HL-60/S4 treated with retinoic acid at 250 ng/mL for 4 days and 3 days (cell line): ENCODE data around the gene HAO1.

ENCODE experiments used
- in situ Hi-C: fragments of 300-500 bp; cut with MboI; formaldehyde crosslinking; loops from 2 replicates; pipeline ENCODE4 v1.7.0; 2022; ENCODE audit warnings: low sequenced_read_pairs

The HAO1 gene

DNA sequence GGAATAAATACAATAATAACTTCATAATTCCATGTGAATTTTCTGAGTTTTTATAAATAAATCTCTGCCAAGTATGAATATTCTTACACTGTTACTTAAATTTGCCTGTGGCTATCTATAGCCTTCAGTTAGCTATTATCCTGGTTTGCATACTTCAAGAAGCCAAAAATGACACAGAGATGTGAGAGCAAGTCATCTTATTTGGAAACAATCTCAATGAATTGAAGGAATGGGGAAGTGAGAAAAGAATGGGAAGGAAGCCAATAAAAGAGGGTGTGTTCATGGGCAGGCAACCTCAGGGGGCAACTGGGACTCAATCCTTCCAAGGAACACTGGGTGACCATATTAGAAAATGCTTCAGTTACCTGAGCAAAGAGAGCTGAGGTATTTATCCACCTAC lies 9.9 kb downstream of the HAO1 start:
- in situ Hi-C loops, result no loop called here

DNA sequence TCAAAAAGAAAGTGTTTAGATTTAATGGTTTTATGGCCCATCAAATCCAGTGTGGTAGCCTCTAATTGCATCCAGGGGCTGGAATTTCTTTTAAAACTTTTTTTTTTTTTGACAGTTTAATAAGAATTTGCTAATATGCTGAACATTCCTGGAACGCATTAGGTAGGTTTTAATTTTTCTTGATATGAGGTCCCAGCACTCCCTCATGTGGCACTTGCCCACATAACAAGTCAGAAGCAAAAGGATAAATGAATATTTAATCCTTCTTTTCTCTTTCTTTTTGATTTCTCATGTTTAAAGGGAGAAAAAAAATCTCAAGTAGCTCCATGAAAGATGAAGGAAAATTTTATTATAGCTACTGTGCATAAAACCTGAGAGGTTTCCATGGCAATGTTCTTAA lies 13.5 kb downstream of the HAO1 start:
- in situ Hi-C loops, result no loop called here

DNA sequence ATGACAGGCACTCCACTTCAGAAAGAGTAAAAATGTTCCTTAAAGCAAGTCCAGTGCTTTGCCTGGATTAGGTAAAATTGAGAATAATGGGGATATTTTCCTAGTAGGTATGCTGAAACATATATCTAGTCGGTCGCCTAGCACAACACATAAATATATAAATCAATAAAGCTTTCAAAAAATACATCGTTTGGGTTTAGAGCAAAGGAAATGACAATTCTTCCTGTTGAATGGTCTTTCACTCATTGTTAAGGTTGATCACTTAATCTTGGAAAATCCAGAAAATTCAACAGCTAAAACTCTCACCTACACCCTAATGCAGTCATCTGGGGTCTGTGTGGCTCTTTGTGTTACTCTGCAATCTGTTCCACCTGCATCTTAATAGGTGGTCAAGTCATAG lies 13.9 kb downstream of the HAO1 start:
- in situ Hi-C loops, result no loop called here

DNA sequence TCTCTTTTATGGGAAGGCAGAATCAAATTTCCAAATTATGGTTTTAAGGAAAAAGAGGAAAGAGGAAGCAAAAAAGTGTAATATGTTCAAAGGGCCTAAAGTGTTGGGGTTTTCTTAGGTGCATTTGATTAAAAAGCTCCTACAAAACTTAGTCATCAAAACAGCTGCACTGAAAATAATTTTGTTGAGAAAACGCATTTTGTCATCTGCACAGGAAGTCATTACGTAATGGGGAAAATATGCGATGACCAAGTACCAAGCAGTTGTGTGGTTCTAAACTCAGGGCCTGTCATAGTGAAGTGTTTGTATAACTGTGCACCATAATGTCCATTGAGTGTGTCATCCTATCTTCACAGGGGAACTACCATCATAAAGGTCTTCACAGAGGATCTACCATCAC lies 15.6 kb downstream of the HAO1 start:
- in situ Hi-C loops, result no loop called here

DNA sequence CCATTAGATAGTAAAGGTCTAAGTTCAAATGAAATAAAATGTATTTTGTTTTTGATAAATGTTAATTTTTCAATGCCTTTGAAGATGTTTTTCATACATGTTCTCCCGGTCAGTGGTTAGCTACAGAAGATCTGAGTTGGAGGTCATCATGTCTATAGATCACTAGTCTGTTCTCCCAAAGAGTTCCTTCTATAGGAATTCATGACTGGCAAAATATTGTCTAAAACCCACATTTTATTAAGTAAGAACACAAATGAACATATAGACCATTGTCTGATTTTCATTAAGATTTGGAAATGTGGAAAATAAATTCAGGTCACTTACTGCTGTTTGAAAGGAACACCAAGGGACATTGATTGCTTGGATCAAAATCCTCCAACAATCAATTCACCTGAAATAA lies 23.6 kb downstream of the HAO1 start:
- in situ Hi-C loops, result no loop called here

DNA sequence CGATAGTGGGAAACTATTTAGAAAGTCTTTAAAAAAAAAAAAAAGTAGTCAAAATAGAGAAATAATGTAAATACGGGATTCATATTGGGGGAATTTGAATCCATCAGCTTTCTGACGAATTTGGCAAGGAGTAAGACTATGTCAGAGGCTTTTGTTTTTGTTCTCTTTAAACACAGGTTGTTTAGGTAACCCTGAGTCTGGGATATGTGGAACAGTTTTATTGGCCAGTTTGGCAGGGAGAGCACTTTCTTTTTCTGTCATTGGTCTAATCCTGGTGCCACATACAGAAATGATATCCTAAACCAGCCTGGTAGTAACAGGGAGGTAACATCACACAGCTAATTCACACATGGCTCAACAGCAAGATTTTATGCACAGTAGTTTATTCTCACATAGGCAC lies 27.7 kb downstream of the HAO1 start:
- in situ Hi-C loops, result no loop called here

DNA sequence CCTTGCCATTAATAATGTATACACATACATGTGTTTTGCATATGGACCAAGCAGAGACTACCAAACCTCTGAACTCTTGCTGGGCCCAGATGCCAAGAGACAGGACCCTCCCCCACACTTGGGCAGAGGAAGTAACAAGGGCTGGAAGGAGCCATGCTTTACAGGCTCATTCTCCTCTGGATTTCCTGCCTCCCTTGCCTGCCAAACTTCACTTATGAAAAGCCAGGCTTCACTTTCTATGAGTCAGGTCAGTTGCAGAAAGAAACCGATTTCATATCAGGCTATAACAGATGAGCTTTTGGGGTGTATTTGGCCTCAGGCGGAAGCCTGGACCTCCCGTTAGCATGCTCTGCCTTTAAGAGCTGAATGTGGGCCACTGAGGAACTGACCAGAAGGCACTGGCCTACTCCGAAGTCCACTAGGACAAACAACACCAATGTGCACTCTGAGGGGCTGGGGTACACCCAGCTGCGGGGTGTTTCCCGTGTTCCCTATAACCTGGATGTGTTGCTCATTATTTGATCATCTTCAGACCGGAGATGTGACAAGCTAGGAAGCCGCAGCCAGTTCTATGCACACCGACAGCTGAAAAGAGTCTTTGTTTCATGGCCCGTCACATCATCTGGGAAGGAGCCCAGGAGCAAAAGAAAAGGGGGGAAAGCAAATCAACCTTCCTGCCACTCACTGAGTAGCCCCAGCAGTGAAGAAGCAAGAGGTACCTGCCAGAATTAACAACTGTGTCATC lies 28.5 kb downstream of the HAO1 start:
- in situ Hi-C loops, result no loop called here

DNA sequence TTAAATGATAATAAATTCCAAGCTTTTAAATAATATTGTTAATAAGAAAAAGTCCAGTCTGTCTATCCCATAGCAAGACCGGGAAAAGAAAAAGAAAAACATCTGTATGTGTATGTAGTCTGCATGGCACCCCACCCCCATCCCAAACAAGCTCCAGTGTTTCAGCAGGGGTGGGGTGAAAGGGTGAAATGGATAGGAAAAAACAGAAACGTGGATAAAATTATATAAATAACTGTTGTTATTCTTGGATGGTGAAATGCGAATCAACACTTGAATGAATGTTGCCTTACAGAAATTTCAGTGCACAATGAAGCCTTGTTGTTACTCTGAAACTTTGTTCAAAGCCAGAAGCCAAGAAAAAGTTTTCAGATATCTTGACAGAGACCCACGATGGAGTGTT lies 31.4 kb downstream of the HAO1 start:
- in situ Hi-C loops, result no loop called here

DNA sequence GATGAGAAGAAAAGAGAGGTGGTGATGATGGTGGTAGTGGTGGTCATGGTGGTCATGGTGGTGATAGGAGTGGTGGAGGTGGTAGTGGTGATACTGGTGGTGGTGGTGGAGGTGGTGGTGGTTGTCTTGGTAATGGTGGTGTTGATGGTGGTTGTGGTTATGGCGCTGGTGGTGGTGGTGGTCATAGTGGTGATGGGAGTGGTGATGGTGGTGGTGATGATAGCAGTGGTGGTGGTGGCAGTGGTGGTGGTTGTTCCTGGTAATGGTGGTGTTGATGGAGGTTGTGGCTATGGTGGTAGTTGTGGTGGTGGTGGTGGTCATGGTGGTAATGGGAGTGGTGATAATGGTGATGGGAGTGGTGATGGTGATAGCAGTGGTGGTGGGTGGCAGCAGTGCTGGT lies 36.8 kb downstream of the HAO1 start:
- in situ Hi-C loops, result no loop called here

DNA sequence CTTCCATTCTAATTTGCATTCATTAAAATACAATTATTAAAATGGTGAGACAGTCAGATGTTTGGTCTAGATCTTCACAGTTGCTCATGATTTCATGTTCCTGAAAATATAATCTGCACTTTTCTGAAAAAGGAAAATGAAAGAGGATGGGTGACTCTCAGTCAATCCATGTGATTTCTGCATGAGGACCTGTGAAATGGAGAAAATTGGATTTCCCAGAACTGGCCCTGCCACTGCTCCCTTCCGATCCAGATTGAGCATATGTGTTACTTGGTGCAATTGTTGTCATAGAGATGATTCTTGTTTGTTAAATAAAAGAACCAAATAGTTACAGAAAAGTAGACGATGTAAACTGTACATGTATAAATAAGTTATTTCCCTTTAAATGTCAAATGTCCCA lies 37.4 kb downstream of the HAO1 start:
- in situ Hi-C loops, result no loop called here

DNA sequence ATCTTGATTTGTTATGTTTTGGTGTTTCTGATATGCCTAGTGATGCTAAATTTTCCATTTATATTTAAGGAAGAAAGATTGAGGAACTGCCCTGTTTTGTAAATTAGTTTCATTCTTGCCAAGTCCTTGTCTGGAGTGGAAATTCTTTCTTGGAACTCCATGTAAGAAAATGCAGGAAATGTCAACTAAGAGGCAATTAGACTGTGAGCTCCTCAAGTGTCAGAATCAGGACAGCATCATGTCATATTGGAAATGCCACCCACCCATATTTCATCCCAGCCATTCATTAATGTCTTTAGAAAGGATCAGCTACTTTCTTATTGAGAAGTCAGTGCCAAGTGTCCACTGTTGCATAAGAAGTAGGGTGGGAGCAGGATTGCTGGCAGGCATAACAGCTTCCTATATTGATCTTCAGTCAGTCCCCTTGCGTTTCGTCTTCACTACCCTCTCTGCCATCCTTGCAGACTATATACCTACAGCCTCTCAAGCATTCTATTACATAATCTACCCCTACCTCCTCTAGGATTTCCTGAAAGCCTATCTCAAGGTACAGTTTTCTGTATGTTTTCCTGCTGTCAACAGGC lies 42.4 kb downstream of the HAO1 start:
- in situ Hi-C loops, result no loop called here

DNA sequence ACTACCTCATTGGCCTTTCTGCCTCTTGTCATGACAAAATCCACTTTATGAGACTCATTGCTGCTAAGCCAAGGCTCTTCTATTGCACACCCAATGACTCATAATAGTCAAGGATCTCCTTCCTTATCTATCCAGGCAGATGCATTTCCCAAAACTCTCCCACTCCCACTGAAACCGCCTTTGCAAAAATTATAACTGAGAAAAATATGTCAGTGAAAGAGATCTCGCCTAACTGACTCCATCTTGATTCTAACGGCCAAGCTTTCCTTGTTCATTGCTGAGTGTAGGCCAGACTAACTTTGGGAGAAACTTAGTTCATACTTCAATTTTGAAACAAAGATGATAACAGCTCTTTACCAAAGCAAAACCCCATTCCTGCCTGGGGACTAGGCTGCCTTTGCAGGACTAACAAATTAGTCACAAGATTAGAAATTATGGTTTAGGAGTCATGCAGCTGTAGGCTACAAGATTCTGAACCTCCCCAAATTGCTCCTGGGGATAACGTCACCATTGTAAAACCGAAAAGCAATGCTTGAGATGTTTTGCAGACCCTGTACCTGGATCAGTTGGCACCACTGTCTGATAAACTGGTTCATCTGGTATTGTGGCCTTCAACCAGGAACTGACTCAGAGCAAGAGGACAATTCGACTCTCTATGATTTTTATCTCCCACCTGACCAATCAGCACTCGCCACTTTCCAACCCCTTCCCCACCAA lies 47.1 kb downstream of the HAO1 start:
- in situ Hi-C loops, result no loop called here

DNA sequence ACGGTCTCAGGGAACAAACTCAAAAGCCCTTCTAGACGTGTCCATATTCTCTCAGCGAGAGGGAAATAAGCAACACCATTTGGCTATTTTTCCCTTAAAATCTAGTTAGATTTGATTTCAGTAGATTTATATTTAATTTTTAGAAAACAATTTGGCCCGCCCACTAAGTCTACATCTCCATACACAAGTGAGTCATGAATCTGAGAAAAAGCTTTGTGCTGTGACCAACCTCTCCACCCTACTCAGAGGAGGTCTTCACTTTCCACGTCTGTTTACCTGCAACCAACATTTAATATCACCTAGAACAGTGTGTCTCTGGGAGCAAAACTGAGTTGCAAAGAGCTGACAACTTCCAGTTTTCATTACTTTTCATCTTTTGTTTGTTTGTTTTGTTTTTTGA lies 48.6 kb downstream of the HAO1 start:
- in situ Hi-C loops, result no loop called here

DNA sequence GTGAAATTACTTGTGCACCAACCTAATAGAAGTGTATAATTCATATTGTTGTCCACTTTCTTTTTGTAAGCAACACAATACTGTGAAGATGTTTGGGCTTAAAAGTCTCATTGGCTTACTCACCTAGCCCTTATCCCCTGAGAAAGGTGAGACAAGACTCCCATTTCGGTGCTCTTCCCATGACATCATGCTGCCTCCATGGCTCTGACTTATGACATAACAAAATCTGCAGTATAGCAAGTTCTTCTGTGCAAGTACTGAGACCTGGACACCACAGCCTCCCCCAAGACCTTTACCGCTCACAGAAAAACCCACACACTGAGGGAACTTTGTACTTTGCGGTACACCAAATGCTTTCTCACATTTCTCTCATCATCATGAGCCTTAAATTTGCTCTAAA lies 50.5 kb downstream of the HAO1 start:
- in situ Hi-C loops, result no loop called here

DNA sequence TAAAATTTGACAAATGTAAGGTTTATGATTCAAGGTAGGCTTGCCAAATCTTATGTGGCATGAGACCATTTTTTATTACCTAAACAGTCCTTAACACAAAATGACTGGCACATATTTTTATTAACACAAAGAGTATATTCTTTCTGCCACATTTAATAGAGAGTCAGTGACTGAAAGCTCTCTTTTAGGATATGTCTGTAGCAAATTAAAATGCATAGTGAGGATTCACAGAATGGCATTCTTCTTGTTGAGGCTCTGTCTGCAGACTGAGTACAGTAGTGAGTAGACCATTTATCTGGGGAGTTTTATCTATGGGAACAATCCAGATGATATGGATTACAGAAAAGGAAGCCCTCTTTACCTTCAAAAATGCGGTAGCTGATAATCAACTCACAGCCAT lies 56.5 kb downstream of the HAO1 start:
- in situ Hi-C loops, result no loop called here

DNA sequence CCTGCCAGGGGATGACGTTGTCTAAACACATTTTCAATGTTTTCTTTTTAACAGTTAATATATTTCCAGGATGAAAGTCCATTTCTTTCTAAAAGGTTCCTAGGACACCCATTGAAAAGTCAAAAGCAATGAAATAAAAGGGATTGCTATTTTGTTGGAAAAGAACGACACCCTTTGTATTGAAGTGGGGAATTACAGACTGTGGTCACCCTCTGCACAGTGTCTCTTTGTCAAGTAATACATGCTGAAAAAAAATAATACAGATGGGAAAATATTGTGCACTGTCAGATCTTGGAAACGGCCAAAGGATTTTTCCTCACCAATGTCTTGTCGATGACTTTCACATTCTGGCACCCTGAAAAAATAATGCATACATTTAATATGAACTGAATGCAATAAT lies 56.9 kb downstream of the HAO1 start:
- in situ Hi-C loops, result no loop called here

DNA sequence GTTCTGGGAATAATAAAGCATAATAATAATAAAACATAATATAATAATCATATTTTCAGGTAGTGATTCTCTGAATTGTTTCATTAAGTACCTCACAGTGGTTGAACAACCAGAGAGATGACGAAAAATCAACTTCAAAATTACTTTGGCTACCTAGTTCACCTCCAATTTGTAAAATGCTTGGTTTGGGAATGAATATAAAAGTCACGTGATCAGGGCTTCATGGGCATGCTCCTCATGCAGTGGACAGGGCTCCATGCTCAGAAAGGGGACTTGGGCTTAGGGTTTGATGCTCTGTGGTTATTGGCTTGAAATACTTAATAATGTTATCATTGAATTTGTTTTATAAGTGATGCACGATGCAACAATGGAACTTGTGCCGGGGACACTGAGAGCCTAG lies 58.2 kb downstream of the HAO1 start:
- in situ Hi-C loops, result no loop called here

DNA sequence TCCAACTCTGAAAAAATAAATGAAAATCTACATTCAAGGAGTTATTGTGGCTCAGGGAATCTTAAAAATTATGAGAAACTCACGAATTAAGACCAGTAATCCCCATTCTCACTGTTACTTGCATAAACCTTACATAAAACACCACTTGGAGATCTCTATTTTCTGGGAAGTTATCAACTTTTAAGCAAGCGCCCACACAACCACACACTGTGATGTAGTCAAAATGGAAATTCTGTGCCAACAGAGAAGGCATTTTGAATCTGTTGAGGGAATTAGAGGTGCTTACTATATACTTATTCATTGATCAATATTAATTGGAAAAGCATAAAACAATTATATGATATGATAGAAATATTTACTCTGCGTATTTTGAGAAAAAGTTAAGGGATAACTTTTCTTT lies 58.7 kb downstream of the HAO1 start:
- in situ Hi-C loops, result no loop called here

DNA sequence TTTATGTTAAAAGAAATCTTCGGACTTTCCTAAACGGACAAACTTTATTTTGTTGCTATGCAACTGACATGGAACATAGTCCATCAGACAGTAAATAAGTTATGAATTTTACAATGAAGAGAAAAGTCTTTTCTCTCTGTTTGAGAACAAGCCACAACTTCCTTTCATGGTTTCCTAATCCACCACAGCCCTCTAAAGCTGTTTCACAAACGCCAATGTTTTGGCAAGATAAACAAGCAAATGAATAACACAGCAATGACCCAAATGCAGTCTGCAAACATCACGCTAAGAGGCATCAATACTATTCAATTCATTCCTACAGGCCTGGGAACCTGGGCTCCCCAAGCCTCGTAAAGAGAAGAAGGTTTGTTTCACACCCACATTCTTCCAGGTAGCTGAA lies 60.4 kb downstream of the HAO1 start:
- in situ Hi-C loops, result no loop called here

DNA sequence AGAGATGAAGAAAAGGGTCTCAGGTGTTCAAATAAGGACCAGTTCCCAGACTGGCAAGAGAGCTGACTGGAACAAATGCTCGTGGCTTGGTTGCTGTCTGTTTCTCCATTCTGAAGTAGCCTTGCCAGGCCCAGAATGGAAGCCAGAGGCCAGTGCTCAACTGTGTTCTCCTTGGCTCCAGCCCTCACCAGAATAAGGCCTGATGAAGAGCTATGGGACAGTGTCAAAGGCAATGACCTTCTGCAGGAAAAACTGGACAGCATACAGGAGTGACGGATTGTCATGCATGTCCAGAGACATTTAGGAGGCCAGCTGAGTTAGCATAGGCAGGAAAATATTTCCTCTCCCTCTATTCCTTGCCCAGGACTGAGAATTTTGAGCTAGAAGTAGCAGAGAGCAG lies 72.2 kb downstream of the HAO1 start:
- in situ Hi-C loops, result no loop called here

DNA sequence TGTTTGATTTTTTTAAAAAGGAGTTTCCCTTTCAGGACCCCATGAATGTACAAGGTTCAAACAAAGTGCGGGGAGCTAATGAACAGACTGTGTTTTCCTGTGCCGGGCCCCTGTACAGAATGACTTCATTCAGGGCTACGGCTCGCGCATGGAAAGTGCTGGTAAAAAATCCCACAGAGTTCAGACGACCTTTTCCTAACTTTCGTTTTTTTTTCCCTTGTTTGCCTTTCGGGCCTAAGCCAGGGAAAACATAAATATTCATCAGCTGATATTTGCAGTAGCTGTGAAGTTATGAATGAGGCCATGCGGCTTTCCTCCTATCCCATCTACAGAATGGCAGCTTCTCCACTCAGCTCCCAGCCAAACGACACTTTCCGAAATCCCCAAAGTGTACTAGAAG lies 74.0 kb downstream of the HAO1 start:
- in situ Hi-C loops, result no loop called here

DNA sequence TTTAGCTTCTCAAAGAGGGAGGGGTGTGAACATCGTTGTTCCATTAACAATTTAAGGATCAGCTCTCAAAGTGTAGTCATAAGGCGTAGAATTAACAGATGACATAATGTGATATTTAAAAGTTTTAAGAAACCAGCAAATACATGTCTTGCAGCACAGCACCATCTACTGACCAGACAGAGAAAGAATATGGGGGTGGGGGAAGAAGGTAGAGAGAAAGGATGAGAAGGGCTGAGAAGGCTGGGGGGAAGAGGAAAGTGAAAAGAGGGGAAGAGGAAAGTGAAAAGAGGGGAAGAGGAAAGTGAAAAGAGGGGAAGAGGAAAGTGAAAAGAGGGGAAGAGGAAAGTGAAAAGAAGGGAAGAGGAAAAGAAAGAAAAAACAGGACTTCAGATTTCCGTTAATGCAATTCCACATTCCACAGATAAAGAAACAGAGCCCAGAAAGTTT lies 80.9 kb downstream of the HAO1 start:
- in situ Hi-C loops, result no loop called here
